ENCODE measurements around the gene DACT2. TPM values are rescaled to one million over a fixed set of nuclear protein-coding genes. Genes with fewer than 3 reads are reported as not detected.

The DACT2 gene
- total RNA-seq, 1 experiment from 2014 or later, result not detected

DNA sequence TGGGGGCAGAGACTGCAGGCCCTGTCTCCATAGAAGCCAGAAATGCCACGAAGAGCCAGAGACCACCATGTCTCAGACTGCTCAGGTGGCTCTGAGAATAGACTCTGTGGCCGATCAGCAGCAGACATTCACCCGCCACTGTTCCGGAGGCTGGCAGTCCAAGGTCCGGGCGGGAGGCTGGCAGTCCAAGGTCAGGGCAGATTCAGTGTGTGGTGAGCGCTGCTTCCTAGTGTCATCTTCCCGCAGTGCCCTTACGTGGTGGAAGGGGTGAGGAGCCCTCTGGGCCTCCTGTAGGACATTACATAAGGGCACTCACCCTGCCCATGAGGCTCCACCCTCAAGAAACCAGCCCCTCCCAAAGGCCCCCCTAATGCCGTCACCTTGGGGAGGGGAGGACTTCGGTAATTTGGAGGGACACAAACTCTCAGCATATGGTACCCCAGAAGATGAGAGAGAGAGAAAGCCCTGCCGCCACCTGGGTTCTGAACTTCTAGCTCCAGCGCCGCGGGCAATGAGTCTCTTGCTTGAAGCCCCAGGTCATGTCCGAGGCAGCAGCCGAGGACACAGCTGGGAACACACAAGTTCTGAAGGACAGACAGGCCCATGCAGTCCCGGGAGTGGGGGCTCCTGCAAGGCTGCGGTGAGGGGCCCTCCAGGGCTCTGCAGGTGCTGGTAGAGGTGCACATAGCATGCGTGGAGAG, 36.4 kb downstream of the DACT2 start:
- CTCF ChIA-PET, result no interaction called here

More for the DNA sequence above, 36.4 kb downstream of the DACT2 start:
- H3K9me3 ChIP-seq (ENCODE audit: control insufficient read depth in 1 of 2, insufficient read depth in 1 of 2, low read depth in 1 of 2, low read length in 2 of 2), result no peaks in the 10 kb centered on the region
- H2AFZ ChIP-seq (ENCODE audit: low read depth, low read length, poor library complexity, severe bottlenecking), result no peak overlapping the region
- no peaks in the 10 kb centered on the region for H4K20me1 ChIP-seq (ENCODE audit: insufficient read depth)
- no peak overlapping the region for H3K4me2 ChIP-seq (ENCODE audit: low read length)
- RAD21 ChIA-PET (ENCODE audit: low non-redundant PET in 1 of 2, low total read pairs in 2 of 2, uncharacterized antibody in 2 of 2, unreplicated experiment in 2 of 2), result no interaction called here
- H3K27ac ChIP-seq (ENCODE audit: low read depth, low read length), result no peak overlapping the region
- BruUV-seq (replicated peaks), result no TSS peak
- H3K36me3 ChIP-seq (ENCODE audit: control insufficient read depth in 1 of 2, insufficient read depth in 2 of 2, low read length in 2 of 2), result no peaks in the 10 kb centered on the region
- intact Hi-C loops (cut with micrococcal nuclease), result no loop called here
- ATAC-seq (no peak), DNase-seq (ENCODE audit: low read depth, low spot score) (no peak)
- no peak overlapping the region for H3K9ac ChIP-seq (ENCODE audit: low read length)
- H3K4me1 ChIP-seq (ENCODE audit: control insufficient read depth in 1 of 2, insufficient read depth in 2 of 2, low read length in 2 of 2), result no peaks in the 10 kb centered on the region
- H3K79me2 ChIP-seq (ENCODE audit: insufficient read depth, low read length), result no peaks in the 10 kb centered on the region
- H3K4me3 ChIP-seq (replicated peaks in 1 of 2; ENCODE audit: low read depth in 1 of 2, low read length in 2 of 2), result no peak overlapping the region
- peaks cover 5% of the 10 kb centered on the region for H3K27me3 ChIP-seq (ENCODE audit: insufficient read depth, low read length)
- no peaks in the 10 kb centered on the region for H3K9me2 ChIP-seq (ENCODE audit: insufficient read depth)
- TF ChIP-seq ELF1 (IDR thresholded peaks at IDR 0.05; ENCODE audit: borderline replicate concordance, low read depth) (no peak), ZNF274 (IDR thresholded peaks at IDR 0.05; ENCODE audit: low read depth, low read length) (no peak), CEBPB (IDR thresholded peaks at IDR 0.05; ENCODE audit: low read depth) (no peak), ZFX (IDR thresholded peaks at IDR 0.05) (no peak), TCF7L2 (IDR thresholded peaks at IDR 0.05; ENCODE audit: borderline replicate concordance, extremely low read depth, insufficient read depth, insufficient read length) (no peak), FOSL1 (IDR thresholded peaks at IDR 0.05; ENCODE audit: low read depth) (no peak), SIN3A (IDR thresholded peaks at IDR 0.05; ENCODE audit: low read depth) (no peak), SP1 (IDR thresholded peaks at IDR 0.05; ENCODE audit: low read depth) (no peak), EZH2 (IDR thresholded peaks at IDR 0.05) (no peak), POLR2AphosphoS5 (IDR thresholded peaks at IDR 0.05; ENCODE audit: low read depth, low read length) (no peak), MAX (IDR thresholded peaks at IDR 0.05) (no peak)
- TF ChIP-seq, protein P1, sequence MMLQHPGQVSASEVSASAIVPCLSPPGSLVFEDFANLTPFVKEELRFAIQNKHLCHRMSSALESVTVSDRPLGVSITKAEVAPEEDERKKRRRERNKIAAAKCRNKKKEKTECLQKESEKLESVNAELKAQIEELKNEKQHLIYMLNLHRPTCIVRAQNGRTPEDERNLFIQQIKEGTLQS (IDR thresholded peaks at IDR 0.05), result no peak
- TF ChIP-seq, protein P2, sequence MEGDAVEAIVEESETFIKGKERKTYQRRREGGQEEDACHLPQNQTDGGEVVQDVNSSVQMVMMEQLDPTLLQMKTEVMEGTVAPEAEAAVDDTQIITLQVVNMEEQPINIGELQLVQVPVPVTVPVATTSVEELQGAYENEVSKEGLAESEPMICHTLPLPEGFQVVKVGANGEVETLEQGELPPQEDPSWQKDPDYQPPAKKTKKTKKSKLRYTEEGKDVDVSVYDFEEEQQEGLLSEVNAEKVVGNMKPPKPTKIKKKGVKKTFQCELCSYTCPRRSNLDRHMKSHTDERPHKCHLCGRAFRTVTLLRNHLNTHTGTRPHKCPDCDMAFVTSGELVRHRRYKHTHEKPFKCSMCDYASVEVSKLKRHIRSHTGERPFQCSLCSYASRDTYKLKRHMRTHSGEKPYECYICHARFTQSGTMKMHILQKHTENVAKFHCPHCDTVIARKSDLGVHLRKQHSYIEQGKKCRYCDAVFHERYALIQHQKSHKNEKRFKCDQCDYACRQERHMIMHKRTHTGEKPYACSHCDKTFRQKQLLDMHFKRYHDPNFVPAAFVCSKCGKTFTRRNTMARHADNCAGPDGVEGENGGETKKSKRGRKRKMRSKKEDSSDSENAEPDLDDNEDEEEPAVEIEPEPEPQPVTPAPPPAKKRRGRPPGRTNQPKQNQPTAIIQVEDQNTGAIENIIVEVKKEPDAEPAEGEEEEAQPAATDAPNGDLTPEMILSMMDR (IDR thresholded peaks at IDR 0.05 in 2 of 3, conservative IDR thresholded peaks at IDR 0.05 in 1 of 3; ENCODE audit: borderline replicate concordance in 1 of 3, insufficient read depth in 1 of 3, low read depth in 2 of 3, low read length in 2 of 3), result no peak
- TF ChIP-seq, protein P3, sequence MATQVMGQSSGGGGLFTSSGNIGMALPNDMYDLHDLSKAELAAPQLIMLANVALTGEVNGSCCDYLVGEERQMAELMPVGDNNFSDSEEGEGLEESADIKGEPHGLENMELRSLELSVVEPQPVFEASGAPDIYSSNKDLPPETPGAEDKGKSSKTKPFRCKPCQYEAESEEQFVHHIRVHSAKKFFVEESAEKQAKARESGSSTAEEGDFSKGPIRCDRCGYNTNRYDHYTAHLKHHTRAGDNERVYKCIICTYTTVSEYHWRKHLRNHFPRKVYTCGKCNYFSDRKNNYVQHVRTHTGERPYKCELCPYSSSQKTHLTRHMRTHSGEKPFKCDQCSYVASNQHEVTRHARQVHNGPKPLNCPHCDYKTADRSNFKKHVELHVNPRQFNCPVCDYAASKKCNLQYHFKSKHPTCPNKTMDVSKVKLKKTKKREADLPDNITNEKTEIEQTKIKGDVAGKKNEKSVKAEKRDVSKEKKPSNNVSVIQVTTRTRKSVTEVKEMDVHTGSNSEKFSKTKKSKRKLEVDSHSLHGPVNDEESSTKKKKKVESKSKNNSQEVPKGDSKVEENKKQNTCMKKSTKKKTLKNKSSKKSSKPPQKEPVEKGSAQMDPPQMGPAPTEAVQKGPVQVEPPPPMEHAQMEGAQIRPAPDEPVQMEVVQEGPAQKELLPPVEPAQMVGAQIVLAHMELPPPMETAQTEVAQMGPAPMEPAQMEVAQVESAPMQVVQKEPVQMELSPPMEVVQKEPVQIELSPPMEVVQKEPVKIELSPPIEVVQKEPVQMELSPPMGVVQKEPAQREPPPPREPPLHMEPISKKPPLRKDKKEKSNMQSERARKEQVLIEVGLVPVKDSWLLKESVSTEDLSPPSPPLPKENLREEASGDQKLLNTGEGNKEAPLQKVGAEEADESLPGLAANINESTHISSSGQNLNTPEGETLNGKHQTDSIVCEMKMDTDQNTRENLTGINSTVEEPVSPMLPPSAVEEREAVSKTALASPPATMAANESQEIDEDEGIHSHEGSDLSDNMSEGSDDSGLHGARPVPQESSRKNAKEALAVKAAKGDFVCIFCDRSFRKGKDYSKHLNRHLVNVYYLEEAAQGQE (IDR thresholded peaks at IDR 0.05; ENCODE audit: low read depth), result no peak
- POLR2A ChIA-PET, result no interaction called here

Measured in HCT116 (cell line).